ENCODE data around the gene ENOX1.

ENOX1 gene

GRCh38 chr13:43492745-43493144 is 294.0 kb downstream of the ENOX1 start:
- Histone ChIP-seq H3K9ac (ENCODE audit: low read length) (no peak overlapping the region), H3K4me1 (ENCODE audit: insufficient read depth, low read length, severe bottlenecking) (no peaks in the 10 kb centered on the region), H4K20me1 (ENCODE audit: insufficient read depth, low read length) (no peaks in the 10 kb centered on the region), H3F3A (ENCODE audit: insufficient read depth, low read length) (no peaks in the 10 kb centered on the region), H3K27me3 (ENCODE audit: insufficient read depth, low read length) (no peaks in the 10 kb centered on the region), H3K27ac (ENCODE audit: low read depth, low read length, poor library complexity, severe bottlenecking) (no peak overlapping the region), H3K36me3 (ENCODE audit: insufficient read depth, low read length) (no peaks in the 10 kb centered on the region), H3K79me2 (ENCODE audit: insufficient read depth, low read length) (no peaks in the 10 kb centered on the region), H2AFZ (ENCODE audit: low read length) (no peak overlapping the region), H3K4me2 (ENCODE audit: low read length) (no peak overlapping the region), H3K9me2 (ENCODE audit: low read depth, low read length) (no peaks in the 10 kb centered on the region), H3K9me3 (ENCODE audit: low read length) (no peaks in the 10 kb centered on the region), H3K4me3 (ENCODE audit: low read depth, low read length, poor library complexity, severe bottlenecking) (no peak overlapping the region)
- TF ChIP-seq CTCF (IDR thresholded peaks at IDR 0.05; ENCODE audit: low read length) (no peak), EZH2 (IDR thresholded peaks at IDR 0.05; ENCODE audit: borderline replicate concordance, low read length) (no peak)

GRCh38 chr13:43492311-43492710 is 294.5 kb downstream of the ENOX1 start:
- Histone ChIP-seq H3K9me3 (ENCODE audit: low read length) (no peaks in the 10 kb centered on the region), H3K9me2 (ENCODE audit: low read depth, low read length) (no peaks in the 10 kb centered on the region), H3K4me1 (ENCODE audit: insufficient read depth, low read length, severe bottlenecking) (no peaks in the 10 kb centered on the region), H2AFZ (ENCODE audit: low read length) (no peak overlapping the region), H3K27me3 (ENCODE audit: insufficient read depth, low read length) (no peaks in the 10 kb centered on the region), H3K4me3 (ENCODE audit: low read depth, low read length, poor library complexity, severe bottlenecking) (no peak overlapping the region), H3F3A (ENCODE audit: insufficient read depth, low read length) (no peaks in the 10 kb centered on the region), H3K79me2 (ENCODE audit: insufficient read depth, low read length) (no peaks in the 10 kb centered on the region), H4K20me1 (ENCODE audit: insufficient read depth, low read length) (no peaks in the 10 kb centered on the region), H3K27ac (ENCODE audit: low read depth, low read length, poor library complexity, severe bottlenecking) (no peak overlapping the region), H3K4me2 (ENCODE audit: low read length) (no peak overlapping the region), H3K9ac (ENCODE audit: low read length) (no peak overlapping the region), H3K36me3 (ENCODE audit: insufficient read depth, low read length) (no peaks in the 10 kb centered on the region)
- TF ChIP-seq EZH2 (IDR thresholded peaks at IDR 0.05; ENCODE audit: borderline replicate concordance, low read length) (no peak), CTCF (IDR thresholded peaks at IDR 0.05; ENCODE audit: low read length) (no peak)

- Histone ChIP-seq H3K4me3 (ENCODE audit: low read depth, low read length, poor library complexity, severe bottlenecking) (no peak overlapping the region), H3K27me3 (ENCODE audit: insufficient read depth, low read length) (no peaks in the 10 kb centered on the region), H4K20me1 (ENCODE audit: insufficient read depth, low read length) (no peaks in the 10 kb centered on the region), H3K79me2 (ENCODE audit: insufficient read depth, low read length) (no peaks in the 10 kb centered on the region), H3K4me1 (ENCODE audit: insufficient read depth, low read length, severe bottlenecking) (no peaks in the 10 kb centered on the region), H3K9me2 (ENCODE audit: low read depth, low read length) (no peaks in the 10 kb centered on the region), H2AFZ (ENCODE audit: low read length) (no peak overlapping the region), H3K9ac (ENCODE audit: low read length) (no peak overlapping the region), H3F3A (ENCODE audit: insufficient read depth, low read length) (no peaks in the 10 kb centered on the region), H3K9me3 (ENCODE audit: low read length) (no peaks in the 10 kb centered on the region), H3K4me2 (ENCODE audit: low read length) (no peak overlapping the region), H3K27ac (ENCODE audit: low read depth, low read length, poor library complexity, severe bottlenecking) (no peak overlapping the region), H3K36me3 (ENCODE audit: insufficient read depth, low read length) (no peaks in the 10 kb centered on the region)
- TF ChIP-seq EZH2 (IDR thresholded peaks at IDR 0.05; ENCODE audit: borderline replicate concordance, low read length) = no peak
- TF ChIP-seq CTCF (IDR thresholded peaks at IDR 0.05; ENCODE audit: low read length) = no peak
These were observed 297.5 kb downstream of the ENOX1 start for GRCh38 chr13:43489233-43489632.

All from OCI-LY1 (cell line).